Natural killer cell (primary cell): Measurements from ENCODE around the gene FAM210A. TPM values are rescaled to one million over a fixed set of nuclear protein-coding genes. Genes with fewer than 3 reads are reported as not detected.

ENCODE experiments used
- ATAC-seq, 3 donors: fragments of 150-1000 bp in 2 of 3; fragments of 200-7000 bp in 1 of 3; cut with Tn5 transposase; 1 replicate in 1 of 3; 2 replicates in 2 of 3; pipeline ENCODE4 v1.10.0; 2021; ENCODE audit warnings: mild to moderate bottlenecking in 2 of 3, moderate library complexity in 2 of 3
- DNase-seq, 2 donors: peaks; one replicate each; pipeline versions ENCODE4 v3.0.0 to v3.0.0-alpha.2; 2013 to 2021; ENCODE audit warnings: mixed read lengths in 1 of 2
- H3K27ac ChIP-seq: one replicate; pipeline ENCODE4 v1.5.1; 2013; ENCODE audit warnings: mild to moderate bottlenecking, low read length
- H3K27me3 ChIP-seq: one replicate; pipeline ENCODE4 v1.6.1; 2013; ENCODE audit warnings: low read length; ENCODE audit not compliant: control insufficient read depth, insufficient read depth
- H3K36me3 ChIP-seq: one replicate; pipeline ENCODE4 v1.6.1; 2013; ENCODE audit warnings: low read length; ENCODE audit not compliant: control insufficient read depth, insufficient read depth
- H3K4me1 ChIP-seq: one replicate; pipeline ENCODE4 v1.6.1; 2013; ENCODE audit warnings: low read length; ENCODE audit not compliant: control insufficient read depth, insufficient read depth
- H3K4me3 ChIP-seq: one replicate; pipeline ENCODE4 v1.5.1; 2013; ENCODE audit warnings: low read length
- H3K9me3 ChIP-seq: one replicate; pipeline ENCODE4 v1.6.1; 2013; ENCODE audit warnings: low read length; ENCODE audit not compliant: control insufficient read depth, insufficient read depth
- H3K27ac Mint-ChIP-seq, 2 donors: one replicate each; pipeline ENCODE4 v1.8.0; 2022; ENCODE audit warnings: mild to moderate bottlenecking in 2 of 2, mixed read lengths in 2 of 2, moderate library complexity in 1 of 2
- H3K27me3 Mint-ChIP-seq, 2 donors: one replicate each; pipeline ENCODE4 v1.8.0; 2022; ENCODE audit warnings: low read depth in 2 of 2, mixed read lengths in 2 of 2
- H3K36me3 Mint-ChIP-seq: one replicate; pipeline ENCODE4 v1.8.0; 2022; ENCODE audit warnings: mixed read lengths
- H3K4me1 Mint-ChIP-seq, 2 donors: one replicate each; pipeline ENCODE4 v1.8.0; 2022; ENCODE audit warnings: mixed read lengths in 2 of 2
- H3K4me3 Mint-ChIP-seq: one replicate; pipeline ENCODE4 v1.8.0; 2022; ENCODE audit warnings: mild to moderate bottlenecking, moderate library complexity, mixed read lengths
- H3K9me3 Mint-ChIP-seq, 2 donors: one replicate each; pipeline ENCODE4 v1.8.0; 2022; ENCODE audit warnings: mixed read lengths in 2 of 2
- WGBS: methylation state at CpG from one replicate; pipeline ENCODE4 v1.1.7; 2013; ENCODE audit warnings: missing lambda C conversion rate; ENCODE audit not compliant: insufficient coverage; 5-methylcytosine and 5-hydroxymethylcytosine counted together
- intact Hi-C: fragments of 100-400 bp; cut with micrococcal nuclease; formaldehyde crosslinking; loops from one replicate; pipeline ENCODE4 v1.14.2; 2022
- total RNA-seq, 4 donors: library from RNA; stranded (reverse); fragments of 120-200 nt in 1 of 4; gene quantifications; one replicate each; pipeline versions ENCODE4 v1.2.3 to v1.2.4, GENCODE V29; 2013 to 2022
- TF ChIP-seq, protein P1 (sequence below): fragments of 200-600 bp; IDR thresholded peaks from one replicate; pipeline ENCODE4 v1.8.0; 2022; ENCODE audit warnings: antibody characterized with exemption

Gene FAM210A
- total RNA-seq, 3 donors from 2014 or later (not counting 1 experiment from before 2014, with no cell fraction given): 5.4 to 11.2 (median 9.2) TPM

DNA sequence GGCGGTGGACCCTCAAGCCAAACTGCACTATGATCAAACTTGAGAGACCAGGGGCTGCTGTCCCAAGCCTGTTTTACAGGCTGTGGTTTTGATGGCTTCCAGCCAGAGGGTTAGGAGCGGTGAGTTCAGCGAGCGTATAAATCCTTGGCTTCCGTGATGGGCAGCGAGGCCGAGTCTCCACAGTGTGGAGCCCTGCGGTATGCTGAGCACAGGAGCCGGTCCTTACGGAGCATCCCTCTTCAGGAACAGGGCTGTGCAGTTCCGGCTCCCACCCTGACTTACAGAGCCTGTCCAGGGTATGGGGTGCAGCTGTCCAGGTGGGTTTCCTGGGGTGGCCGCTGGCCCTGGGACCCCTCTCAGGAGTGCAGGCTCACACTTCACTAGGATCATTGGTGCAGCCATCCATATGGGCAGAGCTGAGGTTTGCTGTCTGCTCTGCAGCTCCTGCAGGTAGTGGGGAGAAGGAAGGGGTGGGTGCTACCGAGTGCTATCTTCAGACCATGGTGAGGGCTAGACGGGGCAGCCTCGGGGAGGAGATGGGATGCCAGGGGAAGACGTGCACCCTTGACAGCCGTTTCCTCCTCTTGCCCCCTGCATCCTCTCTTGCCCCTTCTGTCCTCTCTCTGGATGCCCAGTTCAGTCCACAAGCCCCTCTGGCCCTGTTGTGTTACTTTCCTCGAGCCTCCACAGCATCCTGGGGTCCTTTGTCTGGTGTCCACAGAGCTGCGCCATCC is 104.3 kb downstream of the FAM210A start:
- no peaks in the 10 kb centered on the region for H3K4me1 ChIP-seq
- H3K4me3 ChIP-seq: no peak overlapping the region
- no peak for DNase-seq
- TF ChIP-seq, protein P1, sequence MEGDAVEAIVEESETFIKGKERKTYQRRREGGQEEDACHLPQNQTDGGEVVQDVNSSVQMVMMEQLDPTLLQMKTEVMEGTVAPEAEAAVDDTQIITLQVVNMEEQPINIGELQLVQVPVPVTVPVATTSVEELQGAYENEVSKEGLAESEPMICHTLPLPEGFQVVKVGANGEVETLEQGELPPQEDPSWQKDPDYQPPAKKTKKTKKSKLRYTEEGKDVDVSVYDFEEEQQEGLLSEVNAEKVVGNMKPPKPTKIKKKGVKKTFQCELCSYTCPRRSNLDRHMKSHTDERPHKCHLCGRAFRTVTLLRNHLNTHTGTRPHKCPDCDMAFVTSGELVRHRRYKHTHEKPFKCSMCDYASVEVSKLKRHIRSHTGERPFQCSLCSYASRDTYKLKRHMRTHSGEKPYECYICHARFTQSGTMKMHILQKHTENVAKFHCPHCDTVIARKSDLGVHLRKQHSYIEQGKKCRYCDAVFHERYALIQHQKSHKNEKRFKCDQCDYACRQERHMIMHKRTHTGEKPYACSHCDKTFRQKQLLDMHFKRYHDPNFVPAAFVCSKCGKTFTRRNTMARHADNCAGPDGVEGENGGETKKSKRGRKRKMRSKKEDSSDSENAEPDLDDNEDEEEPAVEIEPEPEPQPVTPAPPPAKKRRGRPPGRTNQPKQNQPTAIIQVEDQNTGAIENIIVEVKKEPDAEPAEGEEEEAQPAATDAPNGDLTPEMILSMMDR: no peak
- H3K36me3 ChIP-seq: peaks cover 8% of the 10 kb centered on the region
- no peaks in the 10 kb centered on the region for H3K36me3 Mint-ChIP-seq
- ATAC-seq: no peak
- no peaks in the 10 kb centered on the region for H3K27me3 Mint-ChIP-seq
- H3K27ac Mint-ChIP-seq: no peak overlapping the region
- peaks cover 7 to 9% of the 10 kb centered on the region in 2 donors for H3K4me1 Mint-ChIP-seq
- no peak overlapping the region for H3K27ac ChIP-seq
- intact Hi-C loops: no loop called here
- no peaks in the 10 kb centered on the region for H3K9me3 Mint-ChIP-seq
- no peak overlapping the region for H3K4me3 Mint-ChIP-seq
- WGBS: 93% methylated on average over 19 of the region's 19 CpGs
- H3K27me3 ChIP-seq: no peaks in the 10 kb centered on the region
- no peaks in the 10 kb centered on the region for H3K9me3 ChIP-seq

DNA sequence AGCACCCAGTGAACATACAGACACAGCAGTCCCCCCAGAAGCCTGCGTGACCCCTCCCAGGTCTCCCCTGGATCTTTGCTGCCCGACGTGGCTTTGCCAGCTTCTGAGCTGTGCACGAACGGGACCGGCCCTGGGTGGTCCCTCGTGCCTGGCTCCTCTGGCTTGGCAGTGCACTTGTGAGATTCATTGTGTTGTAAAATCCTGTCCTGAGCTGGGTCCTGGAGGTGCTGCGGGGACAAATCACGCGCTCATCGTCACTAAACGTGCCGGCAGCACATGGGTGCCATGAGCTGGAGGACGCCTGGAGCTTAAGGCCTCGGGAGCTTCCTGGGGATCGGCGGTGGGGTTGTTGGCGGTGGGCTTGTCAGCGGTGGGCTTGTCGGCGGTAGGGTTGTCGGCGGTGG is 104.9 kb downstream of the FAM210A start:
- H3K27me3 Mint-ChIP-seq: no peaks in the 10 kb centered on the region
- intact Hi-C loops: no loop called here
- TF ChIP-seq, protein P1: no peak
- Histone ChIP-seq H3K4me1 (peaks cover under 1% of the 10 kb centered on the region), H3K9me3 (no peaks in the 10 kb centered on the region), H3K27me3 (no peaks in the 10 kb centered on the region), H3K36me3 (peaks cover 8% of the 10 kb centered on the region), H3K4me3 (no peak overlapping the region), H3K27ac (no peak overlapping the region)
- no peaks in the 10 kb centered on the region for H3K36me3 Mint-ChIP-seq
- no peak for ATAC-seq
- DNase-seq: no peak
- H3K4me3 Mint-ChIP-seq: no peak overlapping the region
- H3K27ac Mint-ChIP-seq: no peak overlapping the region
- H3K9me3 Mint-ChIP-seq: no peaks in the 10 kb centered on the region
- 97% methylated on average over 23 of the region's 23 CpGs for WGBS
- peaks cover 7 to 9% of the 10 kb centered on the region in 2 donors for H3K4me1 Mint-ChIP-seq

DNA sequence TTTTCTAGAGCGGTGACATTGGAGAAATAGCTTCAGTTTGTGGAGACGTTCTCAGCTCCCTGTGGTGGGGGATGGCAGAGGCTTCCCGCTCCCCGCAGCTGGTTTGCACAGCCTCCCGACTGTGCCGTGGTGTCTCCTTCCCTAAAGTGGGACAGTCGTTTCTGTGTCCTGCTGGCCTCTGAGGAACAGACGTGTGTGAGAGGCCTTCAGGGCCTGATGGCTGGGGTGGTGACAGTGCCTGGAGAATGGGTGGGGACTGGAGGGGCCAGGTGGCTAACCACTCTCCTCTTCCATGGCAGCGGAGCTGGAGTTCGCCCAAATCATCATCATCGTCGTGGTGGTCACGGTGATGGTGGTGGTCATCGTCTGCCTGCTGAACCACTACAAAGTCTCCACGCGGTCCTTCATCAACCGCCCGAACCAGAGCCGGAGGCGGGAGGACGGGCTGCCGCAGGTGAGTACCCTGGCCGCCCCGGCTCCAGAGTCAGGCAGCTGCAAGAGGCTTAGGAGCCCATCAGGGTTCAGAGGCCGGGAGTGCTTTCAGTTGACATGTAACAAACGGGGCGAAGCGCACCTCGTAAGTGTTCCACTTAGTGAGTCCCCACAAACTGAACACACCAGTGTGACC is 105.4 kb downstream of the FAM210A start:
- DNase-seq (no peak), ATAC-seq (no peak)
- Mint-ChIP-seq H3K4me3 (no peak overlapping the region), H3K4me1 (peaks cover 2 to 9% of the 10 kb centered on the region in 2 donors), H3K27ac (no peak overlapping the region), H3K36me3 (no peaks in the 10 kb centered on the region), H3K27me3 (no peaks in the 10 kb centered on the region), H3K9me3 (no peaks in the 10 kb centered on the region)
- H3K4me3 ChIP-seq: no peak overlapping the region
- H3K36me3 ChIP-seq: peaks cover 8% of the 10 kb centered on the region
- no peak overlapping the region for H3K27ac ChIP-seq
- TF ChIP-seq, protein P1: no peak
- H3K4me1 ChIP-seq: peaks cover 5% of the 10 kb centered on the region
- intact Hi-C loops: no loop called here
- H3K9me3 ChIP-seq: no peaks in the 10 kb centered on the region
- 94% methylated on average over 29 of the region's 29 CpGs for WGBS
- H3K27me3 ChIP-seq: no peaks in the 10 kb centered on the region
